CD8-positive, alpha-beta memory T cell (primary cell): ENCODE measurements around the gene MTR. TPM values are rescaled to one million over a fixed set of nuclear protein-coding genes. Genes with fewer than 3 reads are reported as not detected.

Source experiments
- CTCF ChIA-PET: fragments of 350-600 bp; sonication (Branson Sonifier 250); formaldehyde crosslinking; loops from one replicate; lab custom pipeline; 2021; ENCODE audit warnings: antibody characterized with exemption; lab: Charles Lee
- POLR2A ChIA-PET: fragments of 350-600 bp; sonication (Branson Sonifier 250); formaldehyde crosslinking; loops from one replicate; lab custom pipeline; 2021; ENCODE audit warnings: antibody characterized with exemption; lab: Charles Lee
- DNase-seq, 5 donors: peaks; one replicate each; pipeline versions ENCODE4 v3.0.0 to v3.0.0-alpha.2; 2020 to 2022; ENCODE audit warnings: mixed read lengths in 1 of 5
- H3K27ac ChIP-seq: one replicate; pipeline ENCODE4 v1.7.0; 2013; ENCODE audit warnings: low read depth, mild to moderate bottlenecking, low read length, moderate library complexity
- H3K27me3 ChIP-seq: 2 replicates; pipeline ENCODE4 v1.7.0; 2013; ENCODE audit warnings: low read length, mild to moderate bottlenecking; ENCODE audit not compliant: insufficient read depth, poor library complexity, severe bottlenecking
- H3K36me3 ChIP-seq: 2 replicates; pipeline ENCODE4 v1.7.0; 2013; ENCODE audit warnings: mild to moderate bottlenecking, low read length, moderate library complexity; ENCODE audit not compliant: insufficient read depth
- H3K4me1 ChIP-seq: 2 replicates; pipeline ENCODE4 v1.7.0; 2013; ENCODE audit warnings: mild to moderate bottlenecking, low read length, moderate library complexity; ENCODE audit not compliant: insufficient read depth
- H3K4me3 ChIP-seq: 2 replicates; pipeline ENCODE4 v1.7.0; 2013; ENCODE audit warnings: mild to moderate bottlenecking, low read length
- H3K9me3 ChIP-seq: 2 replicates; pipeline ENCODE4 v1.7.0; 2013; ENCODE audit warnings: mild to moderate bottlenecking, low read length
- H3K27ac Mint-ChIP-seq, 8 donors: one replicate each; pipeline ENCODE4 v1.8.0; 2020 to 2021; ENCODE audit warnings: mixed read lengths in 8 of 8, mild to moderate bottlenecking in 6 of 8, inconsistent platforms in 3 of 8, moderate library complexity in 3 of 8
- H3K27me3 Mint-ChIP-seq, 2 donors: one replicate each; pipeline ENCODE4 v1.8.0; 2020 to 2021; ENCODE audit warnings: mixed read lengths in 2 of 2, mild to moderate bottlenecking in 1 of 2, moderate library complexity in 1 of 2
- H3K36me3 Mint-ChIP-seq, 3 donors: one replicate each; pipeline ENCODE4 v1.8.0; 2020 to 2021; ENCODE audit warnings: mixed read lengths in 3 of 3, inconsistent platforms in 1 of 3, mild to moderate bottlenecking in 1 of 3
- H3K4me1 Mint-ChIP-seq, 3 donors: one replicate each; pipeline ENCODE4 v1.8.0; 2020 to 2021; ENCODE audit warnings: mixed read lengths in 3 of 3, inconsistent platforms in 1 of 3, mild to moderate bottlenecking in 1 of 3
- H3K4me3 Mint-ChIP-seq, 7 donors: one replicate each; pipeline ENCODE4 v1.8.0; 2020 to 2021; ENCODE audit warnings: mixed read lengths in 7 of 7, mild to moderate bottlenecking in 6 of 7, moderate library complexity in 4 of 7, inconsistent platforms in 2 of 7
- H3K9me3 Mint-ChIP-seq, 5 donors: one replicate each; pipeline ENCODE4 v1.8.0; 2020 to 2022; ENCODE audit warnings: mixed read lengths in 5 of 5, mild to moderate bottlenecking in 3 of 5, moderate library complexity in 2 of 5, inconsistent platforms in 1 of 5
- polyA plus RNA-seq: library from polyadenylated mRNA; unstranded; fragments of 300-500 nt; fragmentation: Illumina TruSeq; gene quantifications from one replicate; pipeline ENCODE4 v1.2.3, GENCODE V29; 2021
- total RNA-seq, 2 experiments: library from RNA; stranded (reverse); gene quantifications; one replicate each; pipeline ENCODE4 v1.2.3, GENCODE V29; 2021

Gene MTR
- total and polyA plus RNA-seq, 3 experiments from 2014 or later = 21.1 to 52.8 (median 48.0) TPM

DNA sequence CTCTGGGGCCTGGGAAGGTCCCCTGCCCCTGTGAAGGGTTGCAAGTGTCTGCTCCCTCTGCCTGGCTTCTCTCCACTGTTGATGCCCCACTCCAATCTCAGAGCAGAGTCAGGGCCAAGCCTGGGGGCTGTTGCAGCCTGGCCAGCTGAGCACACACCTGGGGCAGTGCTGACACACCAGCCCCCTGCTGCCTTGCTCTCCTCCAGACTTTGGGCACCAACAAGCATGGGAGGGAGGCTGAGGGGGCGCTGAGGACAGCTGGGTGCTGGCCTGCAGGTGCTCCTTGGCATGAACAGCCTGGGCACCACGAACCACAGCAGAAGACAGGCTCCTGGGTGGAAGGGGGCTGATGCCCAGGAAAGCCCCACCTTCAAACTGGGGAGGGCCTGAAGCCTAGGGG is 9.6 kb upstream of the MTR start:
- no peak overlapping the region for H3K27ac Mint-ChIP-seq
- Histone ChIP-seq H3K36me3 (no peaks in the 10 kb centered on the region), H3K4me1 (no peaks in the 10 kb centered on the region), H3K27me3 (no peaks in the 10 kb centered on the region), H3K27ac (no peak overlapping the region), H3K9me3 (no peaks in the 10 kb centered on the region), H3K4me3 (no peak overlapping the region)
- POLR2A ChIA-PET = no interaction called here
- peaks cover 9 to 12% of the 10 kb centered on the region in 2 donors for H3K27me3 Mint-ChIP-seq
- no peaks in the 10 kb centered on the region for H3K4me1 Mint-ChIP-seq
- H3K9me3 Mint-ChIP-seq = peaks cover 0 to 2% (median 0%) of the 10 kb centered on the region in 5 donors
- CTCF ChIA-PET = no interaction called here
- no peak for DNase-seq
- no peak overlapping the region for H3K4me3 Mint-ChIP-seq
- H3K36me3 Mint-ChIP-seq = no peaks in the 10 kb centered on the region

DNA sequence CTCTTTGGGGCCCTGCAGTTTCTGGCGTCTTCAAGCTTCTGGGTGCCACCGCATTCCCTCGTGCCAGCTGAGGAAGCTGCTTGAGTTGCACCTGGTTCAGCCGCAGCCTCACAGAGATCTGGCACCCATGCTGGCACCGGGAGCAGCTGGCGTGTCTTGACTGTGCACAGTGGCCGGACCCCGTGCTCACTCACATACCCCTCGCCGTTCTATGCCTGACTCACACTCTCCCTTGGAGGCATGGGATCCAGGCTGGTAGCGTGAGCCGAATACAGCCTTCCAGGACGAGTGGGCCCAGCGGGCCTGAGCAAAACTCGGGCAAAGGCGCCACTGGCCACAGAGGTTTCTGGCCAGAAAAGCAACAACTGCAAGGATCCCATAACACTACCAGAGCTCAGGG is 8.6 kb upstream of the MTR start:
- peaks cover 0 to 2% (median 0%) of the 10 kb centered on the region in 5 donors for H3K9me3 Mint-ChIP-seq
- H3K36me3 Mint-ChIP-seq = no peaks in the 10 kb centered on the region
- Histone ChIP-seq H3K27ac (no peak overlapping the region), H3K27me3 (no peaks in the 10 kb centered on the region), H3K36me3 (no peaks in the 10 kb centered on the region), H3K9me3 (no peaks in the 10 kb centered on the region), H3K4me1 (no peaks in the 10 kb centered on the region), H3K4me3 (no peak overlapping the region)
- H3K27me3 Mint-ChIP-seq = peaks cover 8 to 10% of the 10 kb centered on the region in 2 donors
- no peak for DNase-seq
- no peaks in the 10 kb centered on the region for H3K4me1 Mint-ChIP-seq
- ChIA-PET POLR2A (no interaction called here), CTCF (interaction anchor here (1.2 kb wide), 1 partner anchor 14 kb away, joined by 4 read pairs; no protein-coding TSS in a partner anchor)
- H3K4me3 Mint-ChIP-seq = no peak overlapping the region
- no peak overlapping the region for H3K27ac Mint-ChIP-seq

DNA sequence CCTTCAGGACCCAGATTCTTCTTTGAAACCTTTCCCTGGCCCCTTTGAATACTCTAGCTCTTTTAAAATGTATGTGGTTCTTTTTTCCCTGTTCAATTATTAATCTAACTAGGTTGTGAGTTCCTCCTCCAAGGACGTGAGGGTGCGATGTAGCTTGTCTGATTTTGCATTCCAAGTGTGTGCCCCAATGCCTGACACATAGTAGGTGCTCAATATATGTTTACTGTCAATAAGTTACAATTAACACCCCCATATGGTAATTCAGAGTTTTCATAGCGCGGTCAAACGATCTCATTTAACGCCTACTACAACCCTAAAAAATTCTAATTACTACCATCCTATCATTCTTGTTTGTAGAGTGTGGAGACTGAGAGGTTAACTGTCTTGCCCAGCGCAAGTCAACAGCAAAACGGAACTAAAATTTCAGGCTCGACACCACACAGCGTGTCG is 482 bp upstream of the MTR start:
- peak overlapping the region; percentile 93 to 98 (median 93) for H3K4me3 Mint-ChIP-seq
- peak overlapping the region; percentile 99 for H3K27ac ChIP-seq
- POLR2A ChIA-PET = interaction anchor here (0.9 to 1.0 kb wide), 2 partner anchors 11 to 190 kb away, joined by 3 to 5 read pairs; partner anchors contain the start of gene HEATR1
- H3K36me3 ChIP-seq = no peaks in the 10 kb centered on the region
- H3K27me3 Mint-ChIP-seq = peaks cover 6 to 12% of the 10 kb centered on the region in 2 donors
- H3K4me1 ChIP-seq = peaks cover 23% of the 10 kb centered on the region
- DNase-seq = no peak
- peak overlapping the region; percentile 73 for H3K4me3 ChIP-seq
- H3K27me3 ChIP-seq = no peaks in the 10 kb centered on the region
- no peaks in the 10 kb centered on the region for H3K9me3 ChIP-seq
- peaks cover 27 to 47% (median 37%) of the 10 kb centered on the region in 3 donors for H3K4me1 Mint-ChIP-seq
- CTCF ChIA-PET = interaction anchor here (1.0 to 1.3 kb wide), 2 partner anchors 16 to 25 kb away, joined by 3 read pairs; no protein-coding TSS in a partner anchor
- peaks cover 0 to 17% (median 0%) of the 10 kb centered on the region in 3 donors for H3K36me3 Mint-ChIP-seq
- no peaks in the 10 kb centered on the region for H3K9me3 Mint-ChIP-seq
- peak overlapping the region; percentile 95 to 99 (median 97) for H3K27ac Mint-ChIP-seq

DNA sequence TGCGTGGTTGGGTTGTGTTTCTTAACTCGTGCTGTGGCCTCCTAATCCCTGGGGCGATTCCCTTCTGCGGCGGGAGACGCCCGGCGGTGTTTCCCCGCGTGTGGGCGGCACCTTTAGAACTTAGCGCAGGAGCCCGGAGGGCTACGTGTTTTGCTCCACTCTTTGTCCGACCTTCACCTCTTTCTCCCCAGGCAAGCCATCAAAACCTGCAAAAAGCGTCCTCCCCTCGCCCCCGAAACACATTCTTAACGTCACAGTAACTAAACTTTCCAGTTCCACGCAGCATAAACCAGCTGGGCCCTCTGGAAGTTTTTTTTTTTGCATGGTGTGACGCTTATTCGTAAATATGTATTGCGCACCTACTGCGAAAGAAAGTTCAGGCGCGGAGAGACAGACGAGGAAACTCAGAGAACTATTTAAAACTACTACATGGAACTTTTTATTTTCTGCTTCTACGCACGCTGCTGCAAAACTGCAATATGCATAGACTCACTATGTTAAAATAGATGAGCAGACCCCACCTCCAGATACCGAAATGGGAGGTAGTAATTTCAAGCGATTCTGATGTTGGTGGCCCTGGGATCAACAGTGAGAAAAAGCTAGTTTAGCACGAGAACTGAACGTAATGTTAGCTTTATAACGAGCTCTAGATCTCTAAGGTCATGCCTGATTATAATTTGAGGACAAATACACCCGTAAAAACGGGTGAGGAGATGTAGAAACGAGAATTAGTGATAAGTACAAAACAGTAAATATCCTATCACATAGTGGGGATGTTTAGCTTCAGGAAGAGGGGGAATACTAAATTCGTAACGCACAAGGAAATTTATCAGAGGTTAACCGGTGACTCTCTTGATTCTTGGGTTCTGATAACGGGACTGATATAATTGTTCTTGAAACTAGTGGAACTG is 920 bp downstream of the MTR start:
- H3K27me3 ChIP-seq = no peaks in the 10 kb centered on the region
- H3K9me3 ChIP-seq = no peaks in the 10 kb centered on the region
- Mint-ChIP-seq H3K4me1 (peaks cover 35 to 59% (median 50%) of the 10 kb centered on the region in 3 donors), H3K27ac (peak overlapping the region; percentile 95 to 99 (median 97)), H3K4me3 (peak overlapping the region; percentile 93 to 98 (median 93)), H3K9me3 (no peaks in the 10 kb centered on the region), H3K36me3 (peaks cover 0 to 23% (median 3%) of the 10 kb centered on the region in 3 donors), H3K27me3 (peaks cover 4 to 8% of the 10 kb centered on the region in 2 donors)
- peak overlapping the region; percentile 99 for H3K27ac ChIP-seq
- peaks cover 32% of the 10 kb centered on the region for H3K4me1 ChIP-seq
- ChIA-PET POLR2A (interaction anchor here (1.0 kb wide), 1 partner anchor 191 kb away, joined by 4 read pairs; the partner anchor contains the start of gene HEATR1), CTCF (no interaction called here)
- H3K4me3 ChIP-seq = peak overlapping the region; percentile 73
- H3K36me3 ChIP-seq = no peaks in the 10 kb centered on the region
- peak in 2 of 5 donors; percentile 50 to 66 for DNase-seq

DNA sequence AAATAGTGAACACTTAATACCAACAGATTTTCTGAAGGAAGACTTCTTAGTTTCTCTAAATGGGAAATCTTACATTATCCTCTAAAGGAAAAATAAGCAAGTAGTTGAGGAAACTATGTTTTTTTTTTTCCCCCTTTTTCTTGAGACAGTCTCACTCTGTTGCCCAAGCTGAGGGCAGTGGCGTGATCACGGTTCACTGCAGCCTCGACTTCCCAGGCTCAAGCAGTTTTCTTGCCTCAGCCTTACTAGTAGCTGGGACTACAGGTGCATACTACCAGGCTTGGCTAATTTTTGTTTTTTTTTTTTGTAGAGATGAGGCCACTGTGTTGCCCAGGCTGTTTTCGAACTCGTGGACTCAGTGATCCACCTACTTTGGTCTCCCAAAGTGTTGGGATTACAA is 3.9 kb downstream of the MTR start:
- peaks cover 2 to 4% of the 10 kb centered on the region in 2 donors for H3K27me3 Mint-ChIP-seq
- H3K4me1 Mint-ChIP-seq = peaks cover 57 to 87% (median 80%) of the 10 kb centered on the region in 3 donors
- POLR2A ChIA-PET = no interaction called here
- no peaks in the 10 kb centered on the region for H3K9me3 Mint-ChIP-seq
- no peaks in the 10 kb centered on the region for H3K27me3 ChIP-seq
- peaks cover 0 to 41% (median 9%) of the 10 kb centered on the region in 3 donors for H3K36me3 Mint-ChIP-seq
- peaks cover 45% of the 10 kb centered on the region for H3K4me1 ChIP-seq
- H3K27ac ChIP-seq = no peak overlapping the region
- no peaks in the 10 kb centered on the region for H3K36me3 ChIP-seq
- no peak overlapping the region for H3K4me3 ChIP-seq
- no peak for DNase-seq
- no peak overlapping the region for H3K4me3 Mint-ChIP-seq
- CTCF ChIA-PET = interaction anchor here (1.3 kb wide), 1 partner anchor 40 kb away, joined by 3 read pairs; no protein-coding TSS in a partner anchor
- peak overlapping the region in 1 of 8 donors; percentile 39 for H3K27ac Mint-ChIP-seq
- no peaks in the 10 kb centered on the region for H3K9me3 ChIP-seq

DNA sequence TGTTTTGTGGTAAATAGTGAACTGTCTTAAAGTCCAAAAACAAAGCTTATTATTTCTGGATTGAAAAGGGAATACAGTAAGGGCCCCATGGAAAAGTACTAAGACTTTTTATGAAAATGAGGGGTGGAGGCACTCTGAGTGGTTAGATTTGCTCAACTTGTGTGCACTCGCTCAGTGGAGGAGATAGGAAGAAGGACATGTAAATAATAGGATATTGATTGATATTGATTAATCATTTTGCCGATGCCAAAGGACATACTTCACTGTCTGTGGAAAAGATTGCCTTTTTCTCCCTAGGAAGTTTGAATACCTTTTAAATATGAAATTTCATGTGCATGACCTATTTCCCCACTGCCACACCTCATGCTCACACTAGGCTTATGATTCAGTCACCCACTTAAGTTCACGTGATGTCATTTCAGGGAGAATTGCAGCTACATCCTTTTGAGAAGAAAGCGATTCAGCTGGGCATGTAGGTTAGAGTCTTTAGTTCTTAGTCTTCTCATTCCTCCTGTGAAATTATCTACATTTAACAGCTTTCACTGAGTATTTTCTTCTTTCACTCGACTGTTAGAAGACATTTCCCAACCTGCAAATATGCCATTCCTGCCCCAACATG is 5.0 kb downstream of the MTR start:
- peaks cover 55 to 86% (median 78%) of the 10 kb centered on the region in 3 donors for H3K4me1 Mint-ChIP-seq
- Histone ChIP-seq H3K4me1 (peaks cover 42% of the 10 kb centered on the region), H3K4me3 (no peak overlapping the region), H3K9me3 (no peaks in the 10 kb centered on the region), H3K27me3 (no peaks in the 10 kb centered on the region), H3K27ac (no peak overlapping the region), H3K36me3 (no peaks in the 10 kb centered on the region)
- H3K9me3 Mint-ChIP-seq = no peaks in the 10 kb centered on the region
- ChIA-PET CTCF (interaction anchor here (1.3 kb wide), 2 partner anchors 14 to 41 kb away, joined by 3 to 4 read pairs; no protein-coding TSS in a partner anchor), POLR2A (no interaction called here)
- peak overlapping the region in 5 of 8 donors; percentile 8 to 49 (median 24) for H3K27ac Mint-ChIP-seq
- peaks cover 0 to 46% (median 10%) of the 10 kb centered on the region in 3 donors for H3K36me3 Mint-ChIP-seq
- peaks cover 0 to 3% of the 10 kb centered on the region in 2 donors for H3K27me3 Mint-ChIP-seq
- peak overlapping the region in 2 of 7 donors; percentile 18 to 25 for H3K4me3 Mint-ChIP-seq
- DNase-seq = no peak

DNA sequence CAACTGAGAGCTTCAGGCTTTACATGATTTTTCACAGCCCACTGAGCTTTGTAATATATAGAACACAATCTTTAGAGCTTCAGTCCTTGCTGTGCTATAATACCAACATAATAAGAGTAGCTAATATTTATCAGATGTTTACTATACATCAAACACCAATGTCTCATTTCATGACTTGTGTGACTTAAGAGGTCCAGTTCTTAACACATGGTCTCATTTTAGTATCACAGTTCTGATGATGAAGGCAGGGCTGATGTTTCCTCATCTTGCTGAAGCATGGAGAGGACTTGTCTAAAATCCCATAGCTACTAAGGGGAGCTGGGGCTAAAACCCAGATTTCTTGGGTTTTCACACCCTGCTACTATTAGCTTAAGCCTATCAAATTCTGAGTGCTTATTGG is 5.5 kb downstream of the MTR start:
- DNase-seq = no peak
- Histone ChIP-seq H3K9me3 (no peaks in the 10 kb centered on the region), H3K4me1 (peaks cover 42% of the 10 kb centered on the region), H3K4me3 (no peak overlapping the region), H3K27ac (no peak overlapping the region), H3K36me3 (no peaks in the 10 kb centered on the region), H3K27me3 (no peaks in the 10 kb centered on the region)
- Mint-ChIP-seq H3K36me3 (peaks cover 0 to 45% (median 12%) of the 10 kb centered on the region in 3 donors), H3K27me3 (no peaks in the 10 kb centered on the region), H3K4me3 (peak overlapping the region in 1 of 7 donors; percentile 18), H3K9me3 (no peaks in the 10 kb centered on the region), H3K27ac (peak overlapping the region in 1 of 8 donors; percentile 24), H3K4me1 (peaks cover 58 to 89% (median 83%) of the 10 kb centered on the region in 3 donors)
- POLR2A ChIA-PET = no interaction called here
- CTCF ChIA-PET = interaction anchor here (1.3 kb wide), 1 partner anchor 14 kb away, joined by 4 read pairs; no protein-coding TSS in a partner anchor
